Hepatocyte (in vitro differentiated cells): ENCODE data around the gene GAL3ST2. TPM values are rescaled to one million over a fixed set of nuclear protein-coding genes. Genes with fewer than 3 reads are reported as not detected.
"Not testable (repeated sequence)": the region's sequence is repeated elsewhere in the genome, so short reads cannot be mapped to it uniquely, and the experiment has no call there.

Source experiments
- DNase-seq: peaks from one replicate; pipeline ENCODE4 v3.0.0-alpha.2; 2016; ENCODE audit warnings: low spot score
- H2AFZ ChIP-seq: fragments of 200-600 bp; sonication (generic); 2 replicates; pipeline ENCODE4 v1.6.0; 2016; ENCODE audit warnings: antibody characterized with exemption, mild to moderate bottlenecking
- H3K27ac ChIP-seq: fragments of 200-600 bp; sonication (generic); 2 replicates; pipeline ENCODE4 v1.5.1; 2016; ENCODE audit warnings: mild to moderate bottlenecking
- H3K27me3 ChIP-seq: fragments of 200-600 bp; sonication (generic); 2 replicates; pipeline ENCODE4 v1.6.1; 2016
- H3K36me3 ChIP-seq: fragments of 200-600 bp; sonication (generic); replicated peaks from 2 replicates; pipeline ENCODE4 v1.5.1; 2016; ENCODE audit warnings: low read depth; ENCODE audit not compliant: insufficient read depth
- H3K4me1 ChIP-seq: fragments of 200-600 bp; sonication (generic); 2 replicates; pipeline ENCODE4 v1.5.1; 2016; ENCODE audit warnings: mild to moderate bottlenecking, moderate library complexity; ENCODE audit not compliant: insufficient read depth
- H3K4me2 ChIP-seq: fragments of 200-600 bp; sonication (generic); 2 replicates; pipeline ENCODE4 v1.6.0; 2016
- H3K4me3 ChIP-seq: fragments of 200-600 bp; sonication (generic); 2 replicates; pipeline ENCODE4 v1.5.1; 2016; ENCODE audit warnings: mild to moderate bottlenecking
- H3K79me2 ChIP-seq: fragments of 200-600 bp; sonication (generic); 2 replicates; pipeline ENCODE4 v1.6.0; 2017; ENCODE audit warnings: mild to moderate bottlenecking
- H3K9me2 ChIP-seq: fragments of 200-600 bp; sonication (generic); replicated peaks from 2 replicates; pipeline ENCODE4 v1.6.0; 2017; ENCODE audit warnings: mild to moderate bottlenecking; ENCODE audit not compliant: insufficient read depth
- H3K9me3 ChIP-seq: fragments of 200-600 bp; sonication (generic); 2 replicates; pipeline ENCODE4 v1.5.1; 2016; ENCODE audit warnings: low read depth, mild to moderate bottlenecking
- H4K20me1 ChIP-seq: fragments of 200-600 bp; sonication (generic); 2 replicates; pipeline ENCODE4 v1.6.0; 2016; ENCODE audit warnings: mild to moderate bottlenecking; ENCODE audit not compliant: insufficient read depth, poor library complexity, severe bottlenecking
- CTCF ChIP-seq: fragments of 200-600 bp; sonication (generic); IDR thresholded peaks from 2 replicates; pipeline ENCODE4 v1.5.1; 2016; ENCODE audit warnings: antibody characterized with exemption, mild to moderate bottlenecking; ENCODE audit not compliant: poor library complexity
- EZH2 ChIP-seq: fragments of 200-600 bp; sonication (generic); IDR thresholded peaks from 2 replicates; pipeline ENCODE4 v1.6.1; 2016; ENCODE audit warnings: antibody characterized with exemption, mild to moderate bottlenecking, borderline replicate concordance
- EZH2phosphoT487 ChIP-seq: fragments of 200-600 bp; sonication (generic); IDR thresholded peaks from one replicate; pipeline ENCODE4 v1.6.1; 2018; ENCODE audit warnings: antibody characterized with exemption, mild to moderate bottlenecking, low read depth, moderate library complexity; ENCODE audit not compliant: unreplicated experiment, severe bottlenecking
- WGBS: methylation state at CpG from one replicate; pipeline ENCODE4 v1.1.6; 2016; ENCODE audit warnings: low lambda C conversion rate; ENCODE audit errors: missing lambda C conversion rate; 5-methylcytosine and 5-hydroxymethylcytosine counted together
- polyA plus RNA-seq: library from polyadenylated mRNA; unstranded; fragments of >200 nt; fragmentation: Nextera tagmentation; extraction: Ambion mirVana; gene quantifications from 2 replicates; pipeline ENCODE4 v1.2.1, GENCODE V29; 2016
- total RNA-seq: library from RNA; depleted of rRNA; stranded (reverse); fragments of >200 nt; gene quantifications from 2 replicates; pipeline ENCODE4 v1.2.3, GENCODE V29; 2014

Gene GAL3ST2
- total and polyA plus RNA-seq, 2 experiments from 2014 or later, result 0.53 TPM; not detected in 1

GRCh38 chr2:241818229-241818942, 41.8 kb downstream of the GAL3ST2 start:
- 95% methylated on average over 20 of the region's 25 CpGs for WGBS
- Histone ChIP-seq H3K4me2 (no peak overlapping the region), H3K36me3 (no peaks in the 10 kb centered on the region), H2AFZ (no peak overlapping the region), H3K79me2 (no peaks in the 10 kb centered on the region), H3K27me3 (no peaks in the 10 kb centered on the region), H3K4me3 (no peak overlapping the region), H3K9me2 (no peaks in the 10 kb centered on the region), H3K9me3 (no peaks in the 10 kb centered on the region), H4K20me1 (no peaks in the 10 kb centered on the region), H3K4me1 (no peaks in the 10 kb centered on the region), H3K27ac (no peak overlapping the region)
- TF ChIP-seq EZH2, result no peak
- no peak for TF ChIP-seq CTCF
- TF ChIP-seq EZH2phosphoT487, result no peak
- no peak for DNase-seq

GRCh38 chr2:241818943-241819270, 42.3 kb downstream of the GAL3ST2 start:
- no peaks in the 10 kb centered on the region for H3K9me2 ChIP-seq
- H3K79me2 ChIP-seq, result no peaks in the 10 kb centered on the region
- H3K4me1 ChIP-seq, result no peaks in the 10 kb centered on the region
- H3K9me3 ChIP-seq, result no peaks in the 10 kb centered on the region
- no peaks in the 10 kb centered on the region for H4K20me1 ChIP-seq
- H3K4me3 ChIP-seq, result no peak overlapping the region
- H3K27me3 ChIP-seq, result no peaks in the 10 kb centered on the region
- TF ChIP-seq EZH2phosphoT487, result no peak
- TF ChIP-seq EZH2, result no peak
- no peak for TF ChIP-seq CTCF
- no peak overlapping the region for H2AFZ ChIP-seq
- DNase-seq, result no peak
- H3K4me2 ChIP-seq, result no peak overlapping the region
- WGBS, result 81% methylated on average over 10 of the region's 10 CpGs
- H3K27ac ChIP-seq, result no peak overlapping the region
- H3K36me3 ChIP-seq, result no peaks in the 10 kb centered on the region

- not testable (repeated sequence) for H3K4me1 ChIP-seq, H3K4me3 ChIP-seq, H3K36me3 ChIP-seq, H3K9me2 ChIP-seq, H3K4me2 ChIP-seq, H4K20me1 ChIP-seq, DNase-seq, H3K79me2 ChIP-seq, H3K9me3 ChIP-seq, H3K27me3 ChIP-seq, H2AFZ ChIP-seq, H3K27ac ChIP-seq
- WGBS, result 88% methylated on average over 25 of the region's 27 CpGs
Measured at GRCh38 chr2:241819947-241820624, 43.5 kb downstream of the GAL3ST2 start.

- no peaks in the 10 kb centered on the region for H3K79me2 ChIP-seq
- H3K36me3 ChIP-seq, result no peaks in the 10 kb centered on the region
- no peak overlapping the region for H3K4me3 ChIP-seq
- no peak for DNase-seq
- no peaks in the 10 kb centered on the region for H3K9me3 ChIP-seq
- no peaks in the 10 kb centered on the region for H3K4me1 ChIP-seq
- H4K20me1 ChIP-seq, result no peaks in the 10 kb centered on the region
- WGBS, result 87% methylated on average over 25 of the region's 31 CpGs
- no peak overlapping the region for H3K27ac ChIP-seq
- TF ChIP-seq CTCF (no peak), EZH2 (no peak), EZH2phosphoT487 (no peak)
- H3K27me3 ChIP-seq, result no peaks in the 10 kb centered on the region
- no peak overlapping the region for H3K4me2 ChIP-seq
- no peak overlapping the region for H2AFZ ChIP-seq
- H3K9me2 ChIP-seq, result no peaks in the 10 kb centered on the region
Measured at GRCh38 chr2:241820625-241821384, 44.2 kb downstream of the GAL3ST2 start.
